Measurements from ENCODE around the gene ANKRD13C. TPM values are rescaled to one million over a fixed set of nuclear protein-coding genes. Genes with fewer than 3 reads are reported as not detected.
A peak's percentile ranks its signal among the peaks of the same experiment; 100 is the strongest.

Gene ANKRD13C
- polyA plus RNA-seq, 1 of the 3 experiments (the other 2 are of a cell fraction), result 5.2 TPM

GRCh38 chr1:70248729-70249128 lies 105.8 kb downstream of the ANKRD13C start:
- Histone ChIP-seq H3K9ac (no peak overlapping the region), H2AFZ (ENCODE audit: low read depth) (no peak overlapping the region), H3K27me3 (ENCODE audit: insufficient read depth) (no peaks in the 10 kb centered on the region), H3K4me3 (ENCODE audit: low read depth in 2 of 2, low read length in 1 of 2) (no peak overlapping the region), H3K9me2 (no peaks in the 10 kb centered on the region), H3K79me2 (ENCODE audit: insufficient read depth) (peaks cover 7% of the 10 kb centered on the region; the same call in 1 of the 2 replicates), H3K4me1 (ENCODE audit: control insufficient read depth in 1 of 2, insufficient read depth in 2 of 2, low read depth in 1 of 2, low read length in 1 of 2) (peaks cover 0 to 8% of the 10 kb centered on the region in 2 experiments; a peak in 2 of 4 replicates), H3K27ac (ENCODE audit: low read depth in 2 of 2, low read length in 1 of 2) (no peak overlapping the region; a peak in 1 of 4 replicates), H3K36me3 (replicated peaks in 1 of 2; ENCODE audit: control insufficient read depth in 1 of 2, insufficient read depth in 2 of 2, low read length in 1 of 2) (peaks cover 92 to 96% of the 10 kb centered on the region in 2 experiments), H3K9me3 (no peaks in the 10 kb centered on the region), H3K4me2 (no peak overlapping the region), H4K20me1 (ENCODE audit: insufficient read depth) (no peaks in the 10 kb centered on the region), H3F3A (replicated peaks; ENCODE audit: insufficient read depth) (peaks cover 43% of the 10 kb centered on the region)
- WGBS (ENCODE audit: low lambda C conversion rate), result 93% methylated on average over 4 of the region's 4 CpGs
- TF ChIP-seq CHD2 (IDR thresholded peaks at IDR 0.05; ENCODE audit: low read length, partially characterized antibody), result no peak
- TF ChIP-seq JUND (IDR thresholded peaks at IDR 0.05), result no peak
- TF ChIP-seq REST (IDR thresholded peaks at IDR 0.05; ENCODE audit: low read depth, low read length), result no peak
- TF ChIP-seq TEAD4 (IDR thresholded peaks at IDR 0.05; ENCODE audit: borderline replicate concordance, insufficient read depth), result no peak
- no peak for TF ChIP-seq NFIC (IDR thresholded peaks at IDR 0.05; ENCODE audit: borderline replicate concordance)
- no peak for TF ChIP-seq RAD21 (IDR thresholded peaks at IDR 0.05; ENCODE audit: low read length)
- no peak for TF ChIP-seq CTCF (IDR thresholded peaks at IDR 0.05)
- no peak for TF ChIP-seq RXRA (IDR thresholded peaks at IDR 0.05; ENCODE audit: borderline replicate concordance, low read depth)
- no peak for TF ChIP-seq TAF1 (IDR thresholded peaks at IDR 0.05; ENCODE audit: borderline replicate concordance, low read depth, low read length)
- TF ChIP-seq GABPA (IDR thresholded peaks at IDR 0.05; ENCODE audit: low read depth), result no peak
- no peak for TF ChIP-seq POLR2AphosphoS5 (IDR thresholded peaks at IDR 0.05; ENCODE audit: low read depth, low read length)
- TF ChIP-seq SIN3A (IDR thresholded peaks at IDR 0.05; ENCODE audit: borderline replicate concordance, low read depth, low read length), result no peak
- no peak for TF ChIP-seq MEF2A (IDR thresholded peaks at IDR 0.05; ENCODE audit: borderline replicate concordance, low read depth)
- DNase-seq, result no peak
- CTCF ChIA-PET, result no interaction called here
- POLR2A ChIA-PET, result no interaction called here

- ChIA-PET CTCF (no interaction called here), POLR2A (no interaction called here)
- Histone ChIP-seq H3K36me3 (replicated peaks in 1 of 2; ENCODE audit: control insufficient read depth in 1 of 2, insufficient read depth in 2 of 2, low read length in 1 of 2) (peaks cover 96 to 100% of the 10 kb centered on the region in 2 experiments), H3K9me2 (no peaks in the 10 kb centered on the region), H3K27me3 (ENCODE audit: insufficient read depth) (no peaks in the 10 kb centered on the region), H2AFZ (ENCODE audit: low read depth) (no peak overlapping the region), H3K9ac (no peak overlapping the region), H3K27ac (ENCODE audit: low read depth in 2 of 2, low read length in 1 of 2) (peak overlapping the region; percentile 10 to 69; a peak in 2 of 4 replicates), H4K20me1 (ENCODE audit: insufficient read depth) (no peaks in the 10 kb centered on the region), H3K4me3 (ENCODE audit: low read depth in 2 of 2, low read length in 1 of 2) (no peak overlapping the region), H3K4me2 (no peak overlapping the region), H3K4me1 (ENCODE audit: control insufficient read depth in 1 of 2, insufficient read depth in 2 of 2, low read depth in 1 of 2, low read length in 1 of 2) (peaks cover 0 to 8% of the 10 kb centered on the region in 2 experiments; a peak in 1 of 4 replicates), H3K79me2 (ENCODE audit: insufficient read depth) (peaks cover 15% of the 10 kb centered on the region; the same call in 1 of the 2 replicates), H3K9me3 (no peaks in the 10 kb centered on the region), H3F3A (replicated peaks; ENCODE audit: insufficient read depth) (peaks cover 36% of the 10 kb centered on the region)
- TF ChIP-seq IRF3 (IDR thresholded peaks at IDR 0.05; ENCODE audit: low read depth, low read length) (no peak), TAF1 (IDR thresholded peaks at IDR 0.05; ENCODE audit: borderline replicate concordance, low read depth, low read length) (no peak), YY1 (IDR thresholded peaks at IDR 0.05; ENCODE audit: low read depth) (no peak), RXRA (IDR thresholded peaks at IDR 0.05; ENCODE audit: borderline replicate concordance, low read depth) (no peak), TCF12 (IDR thresholded peaks at IDR 0.05) (peak; percentile 78), EP300 (IDR thresholded peaks at IDR 0.05; ENCODE audit: borderline replicate concordance in 1 of 2, low read depth in 1 of 2, low read length in 1 of 2) (peak in 1 of 2 experiments; percentile 72; a peak in 2 of 4 replicates), PBX3 (IDR thresholded peaks at IDR 0.05) (peak; percentile 87), FOSL2 (IDR thresholded peaks at IDR 0.05; ENCODE audit: borderline replicate concordance, low read depth) (peak; percentile 8; the same call in 1 of the 2 replicates), MEF2A (IDR thresholded peaks at IDR 0.05; ENCODE audit: borderline replicate concordance, low read depth) (no peak), JUND (IDR thresholded peaks at IDR 0.05) (peak; percentile 25; the same call in 1 of the 2 replicates)
- DNase-seq, result no peak
Observed at GRCh38 chr1:70247768-70248167, 106.8 kb downstream of the ANKRD13C start.
